ENCODE measurements around the gene ARRDC2. TPM values are rescaled to one million over a fixed set of nuclear protein-coding genes. Genes with fewer than 3 reads are reported as not detected.

Gene ARRDC2
- total and polyA plus RNA-seq, 10 of the 15 experiments (the other 5 are each of a cell fraction or from before 2014, with no cell fraction given) = 0.48 to 10.1 (median 4.8) TPM

GRCh38 chr19:18016209-18016910 lies 8.4 kb downstream of the ARRDC2 start:
- 89% methylated on average over 14 of the region's 14 CpGs for WGBS (ENCODE audit: insufficient coverage, insufficient replicate concordance, low lambda C conversion rate, missing lambda C conversion rate)
- Histone ChIP-seq H4K20me1 (ENCODE audit: control insufficient read depth, insufficient read depth) (no peaks in the 10 kb centered on the region), H3K27ac (ENCODE audit: control insufficient read depth, insufficient read depth) (no peak overlapping the region), H3K9me3 (replicated peaks; ENCODE audit: control insufficient read depth, insufficient read depth, low read length) (no peaks in the 10 kb centered on the region), H3K4me3 (no peak overlapping the region), H3K4me1 (ENCODE audit: control insufficient read depth, insufficient read depth, low read length) (peaks cover 5% of the 10 kb centered on the region), H3K36me3 (ENCODE audit: control insufficient read depth in 2 of 2, insufficient read depth in 2 of 2, low read length in 1 of 2) (peaks cover 0 to 6% of the 10 kb centered on the region in 2 experiments; a peak in 3 of 4 replicates), H3K27me3 (replicated peaks in 1 of 2; ENCODE audit: control insufficient read depth in 2 of 2, insufficient read depth in 2 of 2, low read length in 1 of 2) (no peaks in the 10 kb centered on the region), H3K4me2 (ENCODE audit: control insufficient read depth, insufficient read depth) (no peak overlapping the region), H2AFZ (ENCODE audit: control insufficient read depth, low read depth, low read length) (no peak overlapping the region), H3K9ac (ENCODE audit: control insufficient read depth, insufficient read depth, low read length) (no peak overlapping the region), H3K79me2 (ENCODE audit: control insufficient read depth, insufficient read depth, low read length) (no peaks in the 10 kb centered on the region)
- POLR2A ChIA-PET = interaction anchor here (1.0 kb wide), 1 partner anchor 28 kb away, joined by 3 read pairs; no protein-coding TSS in a partner anchor
- no peak for FAIRE-seq
- RAD21 ChIA-PET (ENCODE audit: unreplicated experiment) = interaction anchor here (0.5 kb wide), 1 partner anchor 49 kb away, joined by 3 read pairs; no protein-coding TSS in a partner anchor
- SMC1A ChIA-PET (ENCODE audit: uncharacterized antibody, unreplicated experiment) = no interaction called here
- intact Hi-C loops (cut with micrococcal nuclease; ENCODE audit: unreplicated experiment) = no loop called here
- no TSS peak for BruUV-seq (replicated peaks)
- no peak for DNase-seq (ENCODE audit: low read depth, low spot score)
- in situ Hi-C loops (cut with MboI) = loop anchor here (5.0 kb wide), 1 partner anchor 41 kb away; no protein-coding TSS in a partner anchor
- CTCF ChIA-PET = interaction anchor here (0.5 kb wide), 1 partner anchor 40 kb away, joined by 3 read pairs; no protein-coding TSS in a partner anchor
- no peak for ATAC-seq
- TF ChIP-seq ATF2 (IDR thresholded peaks at IDR 0.05; ENCODE audit: low read length) (no peak), ZBTB4 (CRISPR knock-in tag; IDR thresholded peaks at IDR 0.05) (no peak), NR2C2 (IDR thresholded peaks at IDR 0.05; ENCODE audit: borderline replicate concordance, control insufficient read depth, insufficient read length, low read depth) (no peak), EP300 (IDR thresholded peaks at IDR 0.05; ENCODE audit: borderline replicate concordance in 1 of 2, control insufficient read depth in 1 of 2, low read depth in 2 of 2, low read length in 2 of 2) (no peak), CEBPZ (IDR thresholded peaks at IDR 0.05; ENCODE audit: low read depth, low read length) (no peak), ETV6 (conservative IDR thresholded peaks at IDR 0.05 in 1 of 2, IDR thresholded peaks at IDR 0.05 in 1 of 2; ENCODE audit: borderline replicate concordance in 1 of 2, low read depth in 1 of 2) (no peak), RB1 (IDR thresholded peaks at IDR 0.05; ENCODE audit: borderline replicate concordance) (no peak), PAX8 (IDR thresholded peaks at IDR 0.05) (no peak), NFYB (IDR thresholded peaks at IDR 0.05; ENCODE audit: insufficient read depth, low read depth, low read length) (no peak), FOXK2 (IDR thresholded peaks at IDR 0.05) (no peak), ZNF217 (IDR thresholded peaks at IDR 0.05) (no peak), YBX1 (IDR thresholded peaks at IDR 0.05) (no peak), TCF7 (IDR thresholded peaks at IDR 0.05; ENCODE audit: borderline replicate concordance) (no peak), SRF (IDR thresholded peaks at IDR 0.05; ENCODE audit: low read depth in 2 of 2, low read length in 2 of 2) (no peak), KAT2A (conservative IDR thresholded peaks at IDR 0.05; ENCODE audit: control insufficient read depth, low read depth, low read length) (no peak)

Measured in GM12878 (cell line).